AG09309 (cell line): ENCODE results near the gene CAT.

ENCODE experiments used
- DNase-seq: peaks from one replicate; pipeline ENCODE4 v3.0.0-alpha.2; 2010; ENCODE audit warnings: low read depth
- H3K4me3 ChIP-seq: 2 replicates; pipeline ENCODE4 v1.5.1; 2011; ENCODE audit warnings: mild to moderate bottlenecking, low read depth, low read length, moderate library complexity; ENCODE audit not compliant: control insufficient read depth
- CTCF ChIP-seq: IDR thresholded peaks from 2 replicates; pipeline ENCODE4 v1.5.1; 2011; ENCODE audit warnings: mild to moderate bottlenecking, low read depth, low read length, inconsistent platforms; ENCODE audit not compliant: insufficient read depth, control insufficient read depth; ENCODE audit errors: missing control alignments

The CAT gene

GRCh38 chr11:34476849-34477248, 38.1 kb downstream of the CAT start:
- no peak for DNase-seq
- H3K4me3 ChIP-seq: no peak overlapping the region
- no peak for TF ChIP-seq CTCF

GRCh38 chr11:34478845-34479663, 40.3 kb downstream of the CAT start:
- no peak for TF ChIP-seq CTCF
- no peak for DNase-seq
- H3K4me3 ChIP-seq: no peak overlapping the region

- DNase-seq: no peak
These were observed 41.6 kb downstream of the CAT start for GRCh38 chr11:34480314-34480713.

GRCh38 chr11:34481307-34481706, 42.6 kb downstream of the CAT start:
- TF ChIP-seq CTCF: no peak
- no peak for DNase-seq

More at GRCh38 chr11:34480314-34480713, 41.6 kb downstream of the CAT start:
- no peak overlapping the region for H3K4me3 ChIP-seq
- TF ChIP-seq CTCF: no peak

GRCh38 chr11:34483106-34483874, 44.6 kb downstream of the CAT start:
- no peak overlapping the region for H3K4me3 ChIP-seq
- no peak for TF ChIP-seq CTCF
- DNase-seq: no peak

More at GRCh38 chr11:34481307-34481706, 42.6 kb downstream of the CAT start:
- no peak overlapping the region for H3K4me3 ChIP-seq

- DNase-seq: no peak
These were observed 48.7 kb downstream of the CAT start for GRCh38 chr11:34487430-34487829.

More at GRCh38 chr11:34487430-34487829, 48.7 kb downstream of the CAT start:
- H3K4me3 ChIP-seq: no peak overlapping the region
- no peak for TF ChIP-seq CTCF
